GM06990 (cell line): ENCODE data around the gene NRK.

Experiments used
- DNase-seq: peaks from one replicate; pipeline ENCODE4 v3.0.0-alpha.2; 2011; ENCODE audit not compliant: insufficient read length; ENCODE audit errors: extremely low read depth
- H3K27me3 ChIP-seq: replicated peaks from 2 replicates; pipeline ENCODE4 v1.6.0; 2011; ENCODE audit warnings: low read length; ENCODE audit not compliant: control insufficient read depth, insufficient read depth
- H3K36me3 ChIP-seq: 2 replicates; pipeline ENCODE4 v1.5.1; 2011; ENCODE audit warnings: low read length; ENCODE audit not compliant: control insufficient read depth, insufficient read depth
- H3K4me3 ChIP-seq: replicated peaks from 2 replicates; pipeline ENCODE4 v1.5.1; 2011; ENCODE audit warnings: low read depth, mild to moderate bottlenecking, control low read depth, low read length
- TF ChIP-seq, protein P1 (sequence below): IDR thresholded peaks from 2 replicates; pipeline ENCODE4 v1.5.1; 2011; ENCODE audit warnings: low read length, control low read depth, mild to moderate bottlenecking, inconsistent platforms; ENCODE audit not compliant: insufficient read depth, poor library complexity, severe bottlenecking

The NRK gene

DNA sequence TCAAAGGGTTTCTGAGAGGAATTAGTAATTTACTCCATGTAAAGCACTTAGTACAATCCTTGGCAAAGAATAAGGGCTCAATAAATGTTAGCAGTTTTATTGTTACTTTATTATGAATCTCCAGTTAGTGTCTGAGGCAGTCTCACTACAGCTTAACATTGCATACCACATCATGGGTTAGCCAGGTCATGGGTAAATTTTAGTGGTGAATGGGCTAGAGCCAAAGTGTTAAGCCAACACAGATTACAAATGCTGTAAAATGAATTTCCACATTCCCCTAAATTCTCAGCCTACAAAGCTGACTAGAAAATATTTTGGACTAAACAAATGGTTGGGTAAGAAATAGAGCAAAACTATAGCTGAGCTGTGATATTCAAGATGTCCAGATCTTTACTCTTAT is 72.4 kb downstream of the NRK start:
- no peak for DNase-seq
- H3K36me3 ChIP-seq: no peaks in the 10 kb centered on the region
- no peak overlapping the region for H3K4me3 ChIP-seq
- TF ChIP-seq, protein P1, sequence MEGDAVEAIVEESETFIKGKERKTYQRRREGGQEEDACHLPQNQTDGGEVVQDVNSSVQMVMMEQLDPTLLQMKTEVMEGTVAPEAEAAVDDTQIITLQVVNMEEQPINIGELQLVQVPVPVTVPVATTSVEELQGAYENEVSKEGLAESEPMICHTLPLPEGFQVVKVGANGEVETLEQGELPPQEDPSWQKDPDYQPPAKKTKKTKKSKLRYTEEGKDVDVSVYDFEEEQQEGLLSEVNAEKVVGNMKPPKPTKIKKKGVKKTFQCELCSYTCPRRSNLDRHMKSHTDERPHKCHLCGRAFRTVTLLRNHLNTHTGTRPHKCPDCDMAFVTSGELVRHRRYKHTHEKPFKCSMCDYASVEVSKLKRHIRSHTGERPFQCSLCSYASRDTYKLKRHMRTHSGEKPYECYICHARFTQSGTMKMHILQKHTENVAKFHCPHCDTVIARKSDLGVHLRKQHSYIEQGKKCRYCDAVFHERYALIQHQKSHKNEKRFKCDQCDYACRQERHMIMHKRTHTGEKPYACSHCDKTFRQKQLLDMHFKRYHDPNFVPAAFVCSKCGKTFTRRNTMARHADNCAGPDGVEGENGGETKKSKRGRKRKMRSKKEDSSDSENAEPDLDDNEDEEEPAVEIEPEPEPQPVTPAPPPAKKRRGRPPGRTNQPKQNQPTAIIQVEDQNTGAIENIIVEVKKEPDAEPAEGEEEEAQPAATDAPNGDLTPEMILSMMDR: no peak
- no peaks in the 10 kb centered on the region for H3K27me3 ChIP-seq

DNA sequence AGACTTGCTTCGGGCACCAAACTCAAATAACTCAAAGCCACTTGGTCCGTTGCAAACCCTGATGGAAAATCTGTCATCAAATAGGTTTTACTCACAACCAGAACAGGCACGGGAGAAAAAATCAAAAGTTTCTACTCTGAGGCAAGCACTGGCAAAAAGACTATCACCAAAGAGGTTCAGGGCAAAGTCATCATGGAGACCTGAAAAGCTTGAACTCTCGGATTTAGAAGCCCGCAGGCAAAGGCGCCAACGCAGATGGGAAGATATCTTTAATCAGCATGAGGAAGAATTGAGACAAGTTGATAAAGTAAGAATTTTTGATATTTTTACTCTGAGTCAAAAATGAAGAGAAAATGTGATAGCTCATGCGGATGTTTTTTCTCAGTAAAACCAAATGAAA is 87.2 kb downstream of the NRK start:
- H3K36me3 ChIP-seq: no peaks in the 10 kb centered on the region
- no peak overlapping the region for H3K4me3 ChIP-seq
- TF ChIP-seq, protein P1: no peak
- DNase-seq: no peak
- no peaks in the 10 kb centered on the region for H3K27me3 ChIP-seq

DNA sequence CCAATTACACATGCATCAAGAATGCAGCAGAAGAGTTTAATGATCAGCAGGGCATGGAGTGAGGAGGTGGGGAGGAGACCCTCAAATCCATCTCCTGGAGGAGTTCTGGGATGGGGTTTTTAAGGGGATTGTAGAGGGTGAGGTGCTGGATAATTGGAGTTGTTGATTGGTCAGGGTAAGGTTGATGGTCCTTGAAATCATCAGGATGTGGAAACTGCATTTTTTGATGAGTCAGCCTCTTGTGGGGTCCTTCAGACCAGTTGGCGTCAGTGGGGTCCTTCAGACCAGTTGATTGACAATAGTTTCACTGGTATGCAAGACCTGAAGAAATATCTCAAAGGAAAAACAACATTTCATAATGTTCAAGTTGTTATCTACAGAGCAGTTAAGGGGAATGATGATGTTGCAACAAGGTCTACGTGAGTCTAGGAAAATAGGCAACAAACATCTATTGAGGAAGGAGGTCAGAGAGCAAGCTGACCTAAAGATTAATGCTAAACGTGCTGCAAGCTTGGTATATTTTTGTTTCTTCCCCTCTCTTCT is 88.3 kb downstream of the NRK start:
- Histone ChIP-seq H3K36me3 (no peaks in the 10 kb centered on the region), H3K27me3 (no peaks in the 10 kb centered on the region)
- TF ChIP-seq, protein P1: no peak

DNA sequence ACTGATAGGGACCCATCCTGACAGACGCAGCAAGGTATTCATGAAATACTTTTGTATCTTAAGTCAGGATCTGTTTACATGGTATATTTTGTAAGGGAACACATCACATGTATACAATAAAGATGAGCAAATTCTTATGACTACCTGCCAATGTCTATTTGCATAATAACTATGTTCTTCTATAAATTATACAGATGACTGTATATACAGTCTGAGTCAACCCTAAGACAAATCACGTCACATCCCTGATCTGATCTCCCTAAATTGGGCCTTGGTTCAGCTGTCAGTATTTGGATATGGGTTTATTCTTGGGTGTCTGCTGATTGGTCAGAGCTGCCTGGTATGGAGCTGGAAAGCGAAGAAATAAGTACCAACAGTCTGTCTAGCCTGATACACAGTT is 122.9 kb downstream of the NRK start:
- Histone ChIP-seq H3K36me3 (no peaks in the 10 kb centered on the region), H3K4me3 (no peak overlapping the region), H3K27me3 (no peaks in the 10 kb centered on the region)
- TF ChIP-seq, protein P1: no peak
- no peak for DNase-seq

More for the DNA sequence above, 88.3 kb downstream of the NRK start:
- H3K4me3 ChIP-seq: no peak overlapping the region
- no peak for DNase-seq

DNA sequence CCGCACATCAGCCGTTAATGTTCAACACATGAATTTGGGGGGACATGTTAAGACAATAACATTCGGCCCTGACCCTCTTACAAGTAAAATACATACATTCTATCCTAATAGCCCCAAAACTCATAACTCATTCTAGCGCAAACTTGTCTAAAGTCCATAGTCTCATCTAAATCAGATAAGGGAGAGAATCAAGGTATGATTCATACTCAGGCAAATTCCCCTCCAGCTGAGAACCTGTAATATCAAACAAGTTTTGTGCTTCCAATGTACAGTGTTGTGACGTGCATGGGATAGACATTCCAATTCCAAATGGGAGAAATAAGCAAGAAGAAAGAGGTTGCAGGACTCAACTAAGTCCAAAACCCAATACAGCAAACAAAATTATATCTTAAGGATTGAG is 147.1 kb downstream of the NRK start:
- Histone ChIP-seq H3K4me3 (no peak overlapping the region), H3K36me3 (no peaks in the 10 kb centered on the region), H3K27me3 (no peaks in the 10 kb centered on the region)
- DNase-seq: no peak
- TF ChIP-seq, protein P1: no peak
